Mononuclear cell (primary cell): ENCODE measurements around the gene TOM1L2. TPM values are rescaled to one million over a fixed set of nuclear protein-coding genes. Genes with fewer than 3 reads are reported as not detected.
A peak's percentile ranks its signal among the peaks of the same experiment; 100 is the strongest.

Source experiments
- H3K27me3 ChIP-seq: 2 replicates; pipeline ENCODE4 v1.6.0; 2011; ENCODE audit warnings: low read length, control low read depth; ENCODE audit not compliant: insufficient read depth
- H3K4me1 ChIP-seq: 2 replicates; pipeline ENCODE4 v1.5.1; 2011; ENCODE audit warnings: mild to moderate bottlenecking, low read length, control low read depth; ENCODE audit not compliant: insufficient read depth
- H3K4me3 ChIP-seq: 2 replicates; pipeline ENCODE4 v1.5.1; 2011; ENCODE audit warnings: mild to moderate bottlenecking, low read length, moderate library complexity
- H3K9me3 ChIP-seq: 2 replicates; pipeline ENCODE4 v1.5.1; 2011; ENCODE audit warnings: low read depth, mild to moderate bottlenecking, control low read depth, low read length
- total RNA-seq: library from RNA; depleted of rRNA; stranded (reverse); fragments of >200 nt; gene quantifications from one replicate; pipeline ENCODE4 v1.2.3, GENCODE V29; 2012

The TOM1L2 gene
- total RNA-seq, 1 donor, result 14.4 TPM

GRCh38 chr17:17987187-17987896, 15.1 kb upstream of the TOM1L2 start:
- H3K4me1 ChIP-seq, result no peaks in the 10 kb centered on the region
- H3K9me3 ChIP-seq, result no peaks in the 10 kb centered on the region
- no peak overlapping the region for H3K4me3 ChIP-seq
- no peaks in the 10 kb centered on the region for H3K27me3 ChIP-seq

DNA sequence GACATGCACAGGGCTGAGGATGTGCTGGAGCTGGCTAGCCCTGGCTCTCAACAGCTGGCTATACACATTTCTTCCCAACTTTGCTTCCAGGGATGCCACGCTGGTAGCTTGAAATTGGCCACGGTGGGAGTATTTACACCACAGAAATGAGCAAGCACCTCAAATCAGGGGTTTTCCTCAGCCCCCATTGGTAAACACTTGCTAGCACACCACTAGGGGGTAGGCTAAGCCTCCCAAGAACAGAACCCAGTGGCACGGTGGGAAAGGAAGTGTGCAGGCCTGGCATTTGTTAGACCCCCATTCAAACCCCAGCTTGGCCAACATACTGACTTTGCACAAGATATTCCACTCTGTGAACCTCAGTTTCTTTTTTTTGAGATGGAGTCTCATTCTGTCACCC, 13.4 kb upstream of the TOM1L2 start:
- no peak overlapping the region for H3K4me3 ChIP-seq
- no peaks in the 10 kb centered on the region for H3K27me3 ChIP-seq
- no peaks in the 10 kb centered on the region for H3K9me3 ChIP-seq
- no peaks in the 10 kb centered on the region for H3K4me1 ChIP-seq

DNA sequence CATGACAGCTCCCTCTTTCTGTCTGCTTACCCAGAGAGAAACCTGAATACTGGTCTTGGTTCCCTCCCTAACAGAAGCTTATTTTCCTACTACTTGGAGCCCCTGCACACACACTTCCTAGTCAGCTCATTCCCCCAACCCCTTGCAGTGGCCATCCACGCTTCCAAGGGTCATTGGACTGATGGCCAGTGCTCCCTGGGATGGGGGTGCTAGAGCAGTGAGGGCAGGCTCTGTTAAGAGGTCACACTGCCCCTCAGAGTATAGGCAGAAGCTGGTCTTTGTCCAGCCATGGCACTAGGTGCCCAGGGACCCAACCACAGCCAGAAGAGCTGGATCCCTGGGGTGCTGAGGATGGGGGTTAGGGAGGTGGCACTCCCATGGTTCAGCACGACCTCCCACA, 13.0 kb upstream of the TOM1L2 start:
- Histone ChIP-seq H3K4me1 (no peaks in the 10 kb centered on the region), H3K27me3 (no peaks in the 10 kb centered on the region), H3K9me3 (no peaks in the 10 kb centered on the region), H3K4me3 (no peak overlapping the region)

DNA sequence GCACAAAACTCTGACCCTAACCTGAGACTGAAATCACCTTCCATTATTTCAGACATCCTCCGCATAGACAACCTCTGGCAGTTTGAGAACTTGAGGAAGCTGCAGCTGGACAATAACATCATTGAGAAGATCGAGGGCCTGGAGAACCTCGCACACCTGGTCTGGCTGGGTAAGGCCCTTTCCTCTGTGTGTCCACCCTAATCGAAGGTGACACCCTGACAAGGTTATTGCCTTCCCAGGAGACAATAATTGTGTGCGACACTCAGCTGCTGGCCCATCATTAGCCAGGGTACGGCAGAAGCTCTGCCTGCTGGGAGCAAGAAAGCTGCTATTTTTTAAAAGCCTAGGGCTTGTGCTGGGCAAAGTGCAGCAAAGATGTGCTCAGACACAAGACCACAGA, 11.6 kb upstream of the TOM1L2 start:
- Histone ChIP-seq H3K4me3 (no peak overlapping the region), H3K4me1 (peaks cover 9% of the 10 kb centered on the region), H3K9me3 (no peaks in the 10 kb centered on the region), H3K27me3 (no peaks in the 10 kb centered on the region)

GRCh38 chr17:17983376-17983775, 11.2 kb upstream of the TOM1L2 start:
- Histone ChIP-seq H3K9me3 (no peaks in the 10 kb centered on the region), H3K4me3 (no peak overlapping the region), H3K4me1 (peaks cover 13% of the 10 kb centered on the region), H3K27me3 (no peaks in the 10 kb centered on the region)

GRCh38 chr17:17982801-17983200, 10.6 kb upstream of the TOM1L2 start:
- H3K9me3 ChIP-seq, result no peaks in the 10 kb centered on the region
- peaks cover 15% of the 10 kb centered on the region for H3K4me1 ChIP-seq
- no peaks in the 10 kb centered on the region for H3K27me3 ChIP-seq
- no peak overlapping the region for H3K4me3 ChIP-seq

DNA sequence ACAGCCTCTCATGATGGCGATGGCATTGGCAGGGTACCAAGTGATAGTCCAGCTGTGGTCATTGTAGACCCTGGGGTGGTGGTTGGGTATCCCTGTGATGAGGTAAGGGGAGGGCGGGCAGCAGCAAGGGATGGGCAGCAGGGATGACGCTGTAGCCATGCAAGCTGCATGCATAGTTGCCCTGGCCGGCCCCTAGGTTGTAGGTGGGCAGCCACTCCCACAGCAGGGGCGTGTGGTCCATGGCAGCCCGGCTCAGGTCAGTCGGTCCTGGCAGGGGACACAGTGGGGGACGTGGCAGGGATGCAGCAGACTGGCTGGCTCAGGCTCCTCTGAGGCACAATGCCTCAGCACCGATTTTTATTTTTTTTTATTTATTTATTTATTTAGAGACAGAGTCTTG, 9.1 kb upstream of the TOM1L2 start:
- Histone ChIP-seq H3K4me3 (no peak overlapping the region), H3K9me3 (no peaks in the 10 kb centered on the region), H3K4me1 (peaks cover 23% of the 10 kb centered on the region), H3K27me3 (no peaks in the 10 kb centered on the region)

- no peak overlapping the region for H3K4me3 ChIP-seq
- peaks cover 38% of the 10 kb centered on the region for H3K4me1 ChIP-seq
- H3K27me3 ChIP-seq, result no peaks in the 10 kb centered on the region
- H3K9me3 ChIP-seq, result no peaks in the 10 kb centered on the region
Observed at GRCh38 chr17:17979778-17980177, 7.6 kb upstream of the TOM1L2 start.

- peaks cover 48% of the 10 kb centered on the region for H3K4me1 ChIP-seq
- H3K9me3 ChIP-seq, result no peaks in the 10 kb centered on the region
- no peak overlapping the region for H3K4me3 ChIP-seq
- no peaks in the 10 kb centered on the region for H3K27me3 ChIP-seq
Observed at GRCh38 chr17:17978481-17979424, 6.6 kb upstream of the TOM1L2 start.

DNA sequence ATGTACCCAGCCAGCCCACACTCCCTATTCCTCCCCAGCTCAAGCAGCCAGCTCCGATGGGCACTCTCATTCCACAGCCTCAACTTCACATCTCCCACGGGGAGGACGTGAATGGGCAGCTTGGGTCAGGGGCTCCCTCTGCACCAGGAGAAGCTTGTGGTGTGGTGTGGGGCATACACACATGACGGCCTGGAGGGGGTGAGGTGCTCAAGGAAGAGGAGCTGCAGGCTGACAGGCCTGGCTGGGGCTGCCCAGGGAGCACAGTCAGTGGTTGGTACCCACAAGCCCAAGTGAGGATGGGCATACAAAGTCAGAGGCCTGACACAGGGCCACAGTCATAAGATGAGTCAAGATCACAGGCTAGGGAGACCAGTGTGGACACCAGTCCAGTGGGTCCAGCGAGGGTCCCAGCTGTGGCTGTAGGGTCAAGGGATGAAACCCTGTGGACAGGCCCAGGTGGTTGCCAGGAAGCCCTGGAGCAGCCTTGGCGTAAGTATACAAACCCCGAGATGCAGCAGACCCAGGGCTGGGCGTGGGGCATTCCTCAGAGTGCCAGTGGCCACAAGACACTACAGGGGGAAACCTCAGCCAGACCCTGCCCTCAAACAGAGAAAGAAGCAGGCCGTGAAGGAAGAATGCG, 4.9 kb upstream of the TOM1L2 start:
- H3K4me1 ChIP-seq, result peaks cover 56% of the 10 kb centered on the region
- H3K4me3 ChIP-seq, result no peak overlapping the region
- H3K27me3 ChIP-seq, result no peaks in the 10 kb centered on the region
- no peaks in the 10 kb centered on the region for H3K9me3 ChIP-seq

GRCh38 chr17:17975436-17975835, 3.2 kb upstream of the TOM1L2 start:
- H3K4me3 ChIP-seq, result no peak overlapping the region
- H3K4me1 ChIP-seq, result peaks cover 70% of the 10 kb centered on the region
- no peaks in the 10 kb centered on the region for H3K27me3 ChIP-seq
- H3K9me3 ChIP-seq, result no peaks in the 10 kb centered on the region

DNA sequence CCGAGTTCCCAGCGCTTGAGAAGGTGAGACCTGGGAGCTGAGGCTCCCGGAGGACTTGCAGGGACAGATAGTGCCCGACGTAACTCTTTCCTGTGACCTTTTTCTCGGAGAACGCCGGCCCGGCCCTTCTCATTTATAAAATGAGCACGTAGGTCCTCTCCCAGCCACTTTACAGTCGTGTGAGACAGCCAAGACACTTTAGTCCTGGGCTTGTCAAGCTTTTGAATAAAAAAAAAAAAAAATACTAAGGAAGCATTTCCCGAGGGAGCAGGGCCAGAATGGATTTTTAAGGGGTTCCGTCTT, 703 bp upstream of the TOM1L2 start:
- Histone ChIP-seq H3K4me3 (peak overlapping the region; percentile 25), H3K27me3 (no peaks in the 10 kb centered on the region), H3K4me1 (peaks cover 58% of the 10 kb centered on the region), H3K9me3 (no peaks in the 10 kb centered on the region)

DNA sequence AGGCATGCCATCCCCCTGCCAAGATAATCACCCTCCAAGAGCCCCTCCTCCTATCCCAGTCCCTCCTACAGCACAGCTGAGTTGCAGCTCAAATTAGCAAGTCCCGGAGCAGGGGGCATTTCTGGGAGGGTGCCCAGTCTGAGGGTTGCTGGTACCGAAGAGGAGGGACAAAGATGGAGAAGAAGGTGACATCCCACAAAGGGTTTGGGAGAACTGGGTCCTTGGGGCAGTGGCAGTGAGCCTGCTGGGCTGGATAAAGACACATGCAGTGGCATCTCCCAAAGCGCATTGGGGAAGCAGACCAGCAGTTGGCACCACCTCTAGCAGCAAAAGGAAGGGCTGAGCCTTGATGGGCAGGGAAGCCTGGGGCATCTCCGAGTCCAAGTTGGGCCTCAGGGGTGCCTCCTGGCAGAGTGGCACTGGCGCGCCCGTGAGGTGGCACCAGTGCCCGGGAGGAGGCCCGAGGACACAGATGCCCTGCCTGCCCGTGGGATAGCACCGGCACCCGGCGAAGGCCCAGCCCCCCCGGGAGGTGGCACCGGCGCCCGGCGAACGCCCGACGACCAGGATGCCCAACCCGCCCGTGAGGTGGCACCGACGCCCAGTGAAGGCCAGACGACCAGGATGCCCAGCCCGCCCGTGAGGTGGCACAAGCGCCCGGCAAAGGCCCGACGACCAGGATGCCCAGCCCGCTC, 622 bp downstream of the TOM1L2 start:
- H3K27me3 ChIP-seq, result no peaks in the 10 kb centered on the region
- peak overlapping the region; percentile 78 for H3K4me3 ChIP-seq
- H3K9me3 ChIP-seq, result no peaks in the 10 kb centered on the region
- peaks cover 53% of the 10 kb centered on the region for H3K4me1 ChIP-seq

DNA sequence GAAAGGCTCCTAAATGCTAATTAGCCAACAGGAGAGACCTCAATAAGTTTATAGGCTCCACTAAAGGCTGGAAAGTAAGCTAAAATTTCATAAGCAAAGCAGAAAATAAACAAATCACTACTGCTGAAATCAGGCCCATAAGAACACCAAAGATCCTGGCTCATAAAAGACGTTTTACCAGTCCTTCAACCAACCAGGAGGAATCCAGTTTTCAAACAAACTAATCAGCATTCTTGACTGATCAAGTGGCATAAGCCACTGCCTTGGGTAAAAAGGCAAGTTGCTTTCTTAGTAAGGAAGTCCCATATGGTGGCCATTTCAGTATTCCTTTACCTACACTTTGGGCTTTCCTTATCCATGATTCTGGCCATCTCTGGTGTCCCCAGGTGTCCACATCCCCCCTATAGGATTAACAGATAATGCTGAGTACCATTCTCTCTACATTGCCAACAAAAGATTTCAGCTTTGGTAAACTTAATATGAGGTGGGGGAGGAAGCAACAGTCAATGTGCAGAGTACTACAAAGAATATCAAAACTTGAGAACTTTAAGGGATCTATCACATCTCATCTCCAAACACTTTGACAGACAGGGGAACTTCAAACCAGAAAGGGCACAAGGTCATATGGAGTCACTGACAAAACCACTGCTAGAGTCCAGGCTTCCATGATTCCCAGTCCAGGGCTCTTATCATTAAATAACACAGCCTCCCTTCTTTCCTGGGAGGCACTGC, 1.3 kb downstream of the TOM1L2 start:
- no peaks in the 10 kb centered on the region for H3K27me3 ChIP-seq
- H3K4me3 ChIP-seq, result peak overlapping the region; percentile 78
- H3K4me1 ChIP-seq, result peaks cover 49% of the 10 kb centered on the region
- H3K9me3 ChIP-seq, result no peaks in the 10 kb centered on the region
